GM19099 (cell line): ENCODE measurements around the gene OR10J4.

Source experiments
- POLR2A ChIP-seq: IDR thresholded peaks from 3 replicates; pipeline ENCODE4 v1.6.1; 2011; ENCODE audit warnings: low read depth; ENCODE audit not compliant: insufficient read length; ENCODE audit errors: extremely low read depth

Gene OR10J4

DNA sequence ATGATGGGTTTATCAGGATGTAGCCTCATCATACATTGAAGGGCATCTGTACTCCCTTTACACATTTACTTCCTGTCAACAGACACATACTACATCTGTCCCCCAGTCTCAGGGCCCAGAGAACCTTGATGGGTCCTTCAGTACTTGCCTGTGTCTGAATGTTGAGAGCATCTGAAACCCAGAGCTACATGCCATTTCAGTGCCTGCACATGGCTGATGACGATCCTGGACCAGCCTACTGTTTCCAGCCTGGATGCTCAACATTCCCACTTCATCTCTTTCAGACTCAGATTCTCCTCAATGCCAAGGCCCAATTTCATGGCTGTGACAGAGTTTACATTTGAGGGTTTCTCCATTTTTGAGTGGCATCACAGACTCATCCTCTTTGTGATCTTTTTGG, at the start of gene OR10J4:
TSS of gene OR10J4 (plus strand) at position 301 of the 400 bp plus-strand sequence.
- no peak for TF ChIP-seq POLR2A

DNA sequence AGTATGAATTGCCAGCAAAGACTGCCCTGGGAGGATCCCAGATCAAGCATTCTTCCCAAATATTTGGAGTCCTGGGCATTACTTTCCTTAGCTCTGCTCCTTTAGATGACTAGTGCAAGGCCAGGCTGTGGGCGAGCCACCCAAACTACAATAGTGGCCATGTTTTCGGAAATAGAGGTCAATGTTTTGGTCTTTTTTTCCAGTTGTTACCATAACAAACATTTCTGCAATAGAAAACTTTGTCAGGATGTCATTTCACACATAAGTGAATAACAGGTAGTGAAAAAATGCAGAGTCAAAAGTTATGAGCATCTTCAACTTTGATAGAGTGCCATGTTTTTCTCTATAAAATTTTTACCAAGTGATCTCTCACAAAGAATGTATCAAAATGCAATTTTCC, 25.2 kb upstream of the OR10J4 start:
- TF ChIP-seq POLR2A, result no peak

DNA sequence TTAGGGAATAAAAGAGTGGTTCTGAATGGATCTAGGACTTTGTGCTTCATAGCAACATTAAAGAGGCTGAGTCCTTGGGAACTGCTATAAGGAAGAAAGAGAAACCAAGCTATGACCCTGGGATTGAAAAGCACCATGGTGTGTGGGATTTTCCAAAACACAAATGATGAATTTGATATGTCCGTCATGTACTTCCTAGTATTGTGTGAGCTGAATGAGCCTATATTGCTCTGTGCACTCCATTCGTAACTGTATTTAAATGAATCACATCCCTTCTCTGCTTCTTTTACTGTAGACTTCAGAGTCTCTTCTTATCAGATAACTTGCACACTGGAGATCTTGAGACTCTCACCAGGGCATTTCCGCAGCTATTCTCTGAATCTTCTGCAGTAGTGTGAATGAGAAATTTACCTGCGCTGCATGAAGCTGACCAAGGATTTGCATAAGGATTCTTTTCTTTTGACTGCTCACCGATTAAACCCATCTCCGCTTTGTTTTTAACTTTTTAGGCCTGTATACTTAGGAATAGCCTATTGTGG, 23.1 kb upstream of the OR10J4 start:
- TF ChIP-seq POLR2A, result no peak

DNA sequence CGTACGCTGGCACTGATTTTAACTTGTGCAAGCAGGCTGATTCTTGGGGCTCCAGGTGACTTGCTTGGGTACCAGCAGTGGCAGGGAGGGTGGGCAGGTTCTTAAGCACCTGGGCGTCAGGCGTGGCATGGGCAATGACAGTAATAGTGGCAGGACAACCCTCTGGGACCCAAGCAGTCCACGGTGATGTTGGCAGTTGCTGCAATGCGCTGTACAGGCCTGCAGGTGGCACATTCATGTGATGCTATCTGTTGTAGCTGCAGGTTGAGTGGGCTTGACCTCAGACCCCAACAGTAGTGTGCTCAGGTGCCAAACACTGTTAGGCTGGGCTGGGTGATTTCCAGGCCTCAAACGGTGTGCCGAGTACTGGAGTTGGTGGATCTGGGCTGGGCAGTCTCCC, 10.2 kb upstream of the OR10J4 start:
- TF ChIP-seq POLR2A, result no peak

DNA sequence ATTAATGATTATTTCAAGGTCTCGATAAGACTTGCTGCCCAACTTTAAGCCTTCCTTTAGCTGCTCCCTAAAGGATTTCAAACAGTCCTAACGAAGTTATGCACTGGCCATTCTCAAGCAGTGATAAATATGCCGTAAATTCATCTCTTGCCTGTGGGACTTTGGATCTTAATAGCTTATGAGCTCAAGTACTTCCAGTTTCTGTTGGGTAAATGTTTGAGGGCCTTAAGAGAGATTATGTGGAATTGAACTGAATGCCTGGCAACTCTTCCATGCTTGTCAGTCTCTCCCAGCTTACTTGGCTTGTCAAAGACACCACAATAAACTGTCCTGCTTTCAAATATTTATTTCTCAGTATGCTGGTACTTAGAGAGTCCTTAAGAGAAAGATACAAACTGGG, 3.5 kb upstream of the OR10J4 start:
- TF ChIP-seq POLR2A, result no peak

DNA sequence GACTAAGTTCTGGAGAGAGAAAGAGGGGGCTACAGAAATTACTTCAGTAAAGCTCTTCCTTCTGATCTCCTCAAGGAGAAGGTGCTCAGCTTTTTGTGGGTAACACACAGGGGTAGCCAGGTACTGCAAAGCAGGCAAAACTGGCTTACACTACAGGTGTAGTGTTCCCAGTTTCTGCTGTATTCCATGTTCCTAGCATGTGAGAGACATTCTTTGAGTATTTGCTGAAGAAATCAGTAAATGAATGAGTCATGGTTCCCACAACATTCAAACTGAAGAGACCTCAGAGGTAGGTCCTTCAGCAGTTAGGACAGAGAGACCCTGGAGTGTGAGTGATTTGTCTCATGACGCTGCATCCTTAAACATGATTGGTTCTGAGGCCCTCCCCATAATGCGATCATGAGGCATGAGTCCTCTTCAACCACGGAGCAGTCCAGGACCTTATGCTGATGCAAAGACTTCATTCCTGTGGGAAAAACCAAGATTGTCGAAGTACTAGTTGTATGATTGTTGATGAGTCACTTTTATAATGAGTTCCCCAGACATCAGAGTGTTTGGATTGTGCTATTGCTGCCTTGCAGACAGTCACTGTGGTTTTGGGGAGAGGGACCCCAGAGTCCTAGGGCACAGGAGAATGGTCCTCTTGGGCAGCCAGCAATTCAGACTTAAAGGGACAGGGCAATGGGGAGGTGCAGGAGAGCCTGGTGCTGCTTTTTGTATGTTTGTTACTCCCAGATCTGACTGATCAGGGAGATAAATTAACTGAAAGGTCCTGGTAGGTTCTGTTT, 2.7 kb upstream of the OR10J4 start:
- no peak for TF ChIP-seq POLR2A

DNA sequence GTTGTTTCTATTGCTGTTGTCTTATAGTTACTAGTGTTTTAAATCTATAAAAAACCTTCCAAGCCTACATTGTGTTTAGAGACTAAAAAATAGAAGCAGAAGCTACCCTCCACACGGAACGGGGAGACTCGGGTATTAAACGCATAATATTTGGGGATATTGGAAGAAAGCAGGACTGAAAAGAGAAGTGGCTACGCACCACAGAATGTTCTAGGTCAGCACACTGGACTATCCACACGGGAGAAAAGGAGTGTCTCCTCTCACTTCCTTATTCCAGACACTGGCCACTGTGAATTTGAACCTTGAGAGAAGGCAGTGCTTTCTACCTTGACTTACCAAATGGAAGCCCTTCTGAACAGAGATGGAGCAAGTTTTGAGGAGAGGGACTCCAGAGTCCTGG, 1.0 kb upstream of the OR10J4 start:
- TF ChIP-seq POLR2A, result no peak

DNA sequence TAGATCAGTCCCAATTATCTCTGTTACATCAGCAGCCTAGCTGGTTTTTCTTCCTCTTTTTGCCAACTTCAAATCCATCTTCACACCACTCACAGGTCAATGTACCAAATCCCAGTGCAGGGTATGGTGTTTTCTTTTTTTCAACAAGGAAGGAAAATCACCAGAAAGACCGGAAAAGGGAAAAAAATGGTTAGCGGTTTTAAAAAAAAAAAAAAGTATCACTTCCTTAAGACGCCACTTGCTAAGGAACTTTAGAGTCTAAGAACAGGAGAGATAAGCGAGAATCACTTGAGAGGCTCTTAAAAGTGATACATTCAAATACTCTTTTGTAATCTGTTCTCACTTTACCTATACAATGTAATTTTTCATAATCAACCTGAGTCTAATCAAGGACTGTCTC, 4.5 kb downstream of the OR10J4 start:
- TF ChIP-seq POLR2A, result no peak

DNA sequence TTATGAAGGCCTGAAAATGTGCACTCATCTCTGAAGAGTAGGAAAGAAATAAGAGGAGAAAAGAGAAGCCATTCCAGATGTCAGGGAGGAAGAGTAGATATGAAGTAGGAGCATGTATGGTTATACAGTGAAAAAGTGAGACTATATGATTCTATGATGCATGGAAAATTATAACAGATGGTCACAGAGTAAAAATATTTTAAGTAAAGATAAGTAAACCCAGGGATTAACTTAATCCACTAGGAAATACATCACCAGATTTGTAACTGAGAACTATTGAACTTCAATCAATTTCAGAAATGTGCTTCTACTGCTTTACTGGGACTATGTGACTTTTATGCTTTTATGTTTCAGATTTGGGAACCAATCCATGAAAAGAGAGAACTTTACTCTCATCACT, 7.4 kb downstream of the OR10J4 start, which contains the start of gene OR10J1:
TSS of gene OR10J1 (plus strand) at position 301 of the 400 bp plus-strand sequence. CDS start at position 371, 70 bp downstream.
- TF ChIP-seq POLR2A, result no peak

DNA sequence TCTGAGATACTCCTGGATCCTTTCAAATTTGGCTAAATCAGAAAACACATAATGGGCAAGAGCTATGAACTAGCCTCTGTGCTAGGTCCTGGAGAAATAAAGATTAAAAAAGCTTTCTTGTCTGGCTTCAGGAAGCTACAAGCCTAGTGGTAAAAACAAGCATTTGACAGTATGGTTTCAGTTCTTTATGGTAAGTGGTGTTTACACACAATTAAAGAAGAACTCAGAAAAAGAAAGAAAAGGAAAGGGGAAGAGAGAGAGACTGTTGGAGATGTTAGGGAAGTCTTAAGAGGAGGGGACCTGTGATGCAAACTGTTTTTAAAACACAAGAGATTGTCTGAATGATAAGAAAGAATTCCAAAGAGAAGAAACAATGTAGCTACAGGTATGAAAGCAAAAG, 9.4 kb downstream of the OR10J4 start:
- TF ChIP-seq POLR2A, result no peak

DNA sequence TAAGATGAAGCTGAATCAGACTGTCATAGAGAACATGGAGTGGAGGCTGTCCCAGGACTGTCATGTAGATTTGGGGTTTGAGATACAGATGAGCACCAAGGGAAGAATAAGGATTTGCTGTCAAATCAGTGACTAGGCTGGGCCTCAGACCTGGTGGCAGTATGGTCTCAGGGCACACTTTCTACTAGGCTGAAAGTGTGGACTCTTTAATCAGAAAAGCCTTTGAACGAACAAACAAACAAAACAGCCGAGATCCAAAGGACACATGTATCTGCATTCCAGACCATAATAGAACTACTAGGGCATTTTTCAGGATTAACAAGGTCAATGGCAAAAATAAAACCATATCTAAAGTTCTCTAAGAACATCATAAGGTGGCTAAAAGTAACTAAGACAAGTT, 10.4 kb downstream of the OR10J4 start:
- TF ChIP-seq POLR2A, result no peak

DNA sequence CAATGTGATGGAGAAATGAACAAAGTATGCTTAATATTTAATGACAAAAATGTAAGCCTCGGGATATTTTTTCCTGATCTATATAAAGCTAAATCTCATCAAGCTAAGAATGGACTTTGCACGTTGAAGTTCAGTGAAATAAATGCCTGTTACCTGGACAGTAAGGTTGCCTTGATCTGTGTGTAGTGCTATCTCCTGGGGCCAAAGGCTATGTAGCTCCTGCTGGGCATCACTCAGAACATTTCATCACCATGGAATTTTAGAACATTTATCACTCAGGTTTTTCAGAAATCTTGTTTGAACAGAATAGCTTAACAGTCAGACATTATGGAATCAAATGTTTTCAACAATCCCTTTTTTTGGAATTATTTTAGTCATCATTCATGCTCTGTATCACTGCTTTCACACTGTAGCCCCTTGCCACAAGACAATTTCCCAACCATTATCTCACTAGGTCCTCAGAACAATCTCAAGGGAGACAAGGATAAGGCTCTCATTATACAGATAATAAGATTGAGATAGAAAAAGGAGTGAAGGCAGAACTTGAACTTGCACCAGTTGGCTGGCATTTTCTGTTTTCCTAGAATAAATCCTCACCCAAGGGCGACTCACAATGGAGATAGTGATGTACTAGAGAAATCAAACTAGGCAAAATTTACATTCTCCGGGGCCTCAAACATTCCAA, 11.2 kb downstream of the OR10J4 start:
- TF ChIP-seq POLR2A, result no peak

DNA sequence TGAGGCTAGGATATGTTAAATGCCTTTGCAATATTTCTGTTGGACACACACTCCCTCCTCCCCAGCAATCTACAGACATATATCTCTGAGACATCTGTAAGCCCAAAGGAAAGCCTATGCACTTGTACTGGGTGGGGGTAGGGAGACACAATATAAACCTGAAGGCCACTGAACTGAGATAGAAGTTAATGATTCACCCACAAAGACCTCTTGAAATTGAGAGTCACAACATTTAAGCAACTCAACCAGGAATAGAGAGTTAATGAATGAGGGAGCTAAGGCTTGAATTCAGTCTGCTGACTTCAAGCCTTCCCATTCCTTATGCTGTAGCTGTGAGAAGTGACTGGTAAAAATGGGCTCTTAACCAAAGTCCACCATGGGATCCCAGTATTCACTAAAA, 12.5 kb downstream of the OR10J4 start:
- TF ChIP-seq POLR2A, result no peak

DNA sequence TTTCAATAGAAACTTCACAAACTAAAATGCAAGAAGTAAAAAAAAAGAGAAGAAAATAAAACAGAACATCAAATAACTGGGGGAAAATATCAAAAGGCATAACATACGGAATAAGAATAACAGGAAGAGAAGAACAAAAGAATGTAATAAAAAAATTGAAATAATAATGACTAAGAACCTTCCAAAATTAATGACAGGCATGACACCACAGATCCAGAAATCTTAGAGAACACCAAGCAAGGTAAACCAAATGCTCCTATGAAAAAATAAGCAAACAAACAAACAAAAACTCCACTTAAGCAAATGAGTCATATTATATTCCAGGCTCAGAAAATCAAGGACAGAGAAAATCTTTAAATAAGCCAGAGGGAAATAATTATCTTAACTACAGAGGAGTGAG, 16.2 kb downstream of the OR10J4 start:
- TF ChIP-seq POLR2A, result no peak

DNA sequence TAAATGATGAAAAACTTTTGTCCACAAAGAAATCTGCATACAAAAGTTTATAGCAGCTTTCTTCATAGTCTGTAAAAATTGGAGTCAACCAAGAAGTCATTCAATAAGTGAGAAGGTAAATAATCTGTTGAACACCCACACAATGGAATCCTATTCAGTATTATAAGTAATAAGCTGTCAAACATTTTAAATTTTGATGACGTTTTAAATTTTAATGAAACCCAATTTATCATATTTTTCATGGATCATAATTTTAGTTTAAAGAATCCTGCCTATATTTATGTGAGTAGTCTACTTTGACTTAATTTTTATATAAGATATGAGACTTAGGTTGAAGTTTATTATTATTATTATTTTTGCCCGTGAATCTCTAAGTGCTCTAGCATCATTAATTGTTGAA, 27.5 kb downstream of the OR10J4 start:
- TF ChIP-seq POLR2A, result no peak

DNA sequence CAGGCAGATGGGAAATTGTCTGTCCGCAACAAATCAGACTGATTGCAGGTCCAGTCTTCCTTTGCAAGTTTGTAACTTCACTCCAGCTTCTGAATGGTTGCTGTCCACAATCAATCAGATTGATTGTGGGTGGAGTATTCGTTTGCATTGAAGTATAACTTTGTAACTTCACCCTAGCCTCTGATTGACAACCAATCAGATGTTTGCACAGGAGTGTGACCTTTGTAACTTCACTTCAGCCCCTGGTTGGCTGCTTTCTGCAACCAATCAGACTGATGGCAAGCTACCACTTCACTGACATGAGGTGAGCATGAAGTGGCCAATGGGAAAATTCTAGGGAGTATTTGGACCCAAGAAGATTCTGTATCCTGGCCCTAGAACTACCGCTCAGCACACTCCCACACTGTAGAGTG, 33.2 kb downstream of the OR10J4 start:
- no peak for TF ChIP-seq POLR2A
